Transverse colon (tissue), 4 donors: ENCODE results near the gene MAMDC2. TPM values are rescaled to one million over a fixed set of nuclear protein-coding genes. Genes with fewer than 3 reads are reported as not detected.
"Not testable (repeated sequence)": the region's sequence is repeated elsewhere in the genome, so short reads cannot be mapped to it uniquely, and the experiment has no call there.

ENCODE experiments used
- DNase-seq: peaks from one replicate; pipeline ENCODE4 v3.0.0-alpha.2; 2019
- H3K27ac ChIP-seq, 4 donors: fragments of 200-600 bp; sonication (generic); 2 replicates each; pipeline ENCODE4 v1.5.1; 2016 to 2018; ENCODE audit warnings: inconsistent platforms in 4 of 4
- H3K27me3 ChIP-seq: fragments of 200-600 bp; sonication (generic); 2 replicates; pipeline ENCODE4 v1.5.1; 2017; ENCODE audit warnings: inconsistent platforms
- H3K36me3 ChIP-seq, 4 donors: fragments of 200-600 bp; sonication (generic); 2 replicates each; pipeline ENCODE4 v1.5.1; 2017 to 2019; ENCODE audit warnings: inconsistent platforms in 4 of 4
- H3K4me1 ChIP-seq, 4 donors: fragments of 200-600 bp; sonication (generic); 2 replicates each; pipeline ENCODE4 v1.5.1; 2017 to 2020; ENCODE audit warnings: inconsistent platforms in 4 of 4
- H3K4me3 ChIP-seq, 4 donors: fragments of 200-600 bp; sonication (generic); 1 replicate in 1 of 4; 2 replicates in 3 of 4; pipeline versions ENCODE4 v1.5.1 to v1.6.1; 2017 to 2019; ENCODE audit warnings: inconsistent platforms in 4 of 4
- H3K9me3 ChIP-seq, 2 donors: fragments of 200-600 bp; sonication (generic); 2 replicates each; pipeline ENCODE4 v1.5.1; 2017 to 2019; ENCODE audit warnings: inconsistent platforms in 2 of 2
- EP300 ChIP-seq: sonication (generic); formaldehyde crosslinking; IDR thresholded peaks from one replicate; pipeline ENCODE4 v1.6.1; 2017; ENCODE audit warnings: antibody characterized with exemption, low read depth
- POLR2A ChIP-seq: fragments of 450-650 bp; IDR thresholded peaks from one replicate; pipeline ENCODE4 v1.6.1; 2016; ENCODE audit warnings: antibody characterized with exemption, mild to moderate bottlenecking, moderate library complexity
- POLR2AphosphoS5 ChIP-seq, 3 donors: sonication (generic); formaldehyde crosslinking; IDR thresholded peaks; one replicate each; pipeline ENCODE4 v1.6.1; 2016; ENCODE audit warnings: antibody characterized with exemption in 3 of 3
- WGBS, 2 donors: methylation state at CpG; one replicate each; pipeline ENCODE4 v1.1.5; 2018; ENCODE audit warnings: low coverage in 1 of 2; 5-methylcytosine and 5-hydroxymethylcytosine counted together
- in situ Hi-C, 4 donors: fragments of 200-750 bp; cut with MboI; loops; one replicate each; pipeline versions ENCODE4 v1.15.0 to v1.15.1; 2017; ENCODE audit warnings: low sequenced_read_pairs in 3 of 4, low pct_ligation_motif_present in 1 of 4, low pct_unique_long_range_greater_than_20kb in 1 of 4
- intact Hi-C: fragments of 100-400 bp; cut with DNase I; formaldehyde crosslinking; loops from one replicate; pipeline ENCODE4 v1.15.1; 2023; ENCODE audit warnings: low total_unique reads
- total RNA-seq, 4 donors: library from RNA; depleted of rRNA; stranded (reverse); fragments of >200 nt; gene quantifications; one replicate each; pipeline ENCODE4 v1.1.0, GENCODE V29; 2016
- TF ChIP-seq, protein P1 (sequence below), 5 experiments: fragments of 200-600 bp in 3 of 5; fragments of 450-650 bp in 2 of 5; sonication (generic) in 3 of 5; IDR thresholded peaks; 1 replicate in 2 of 5; 2 replicates in 3 of 5; pipeline ENCODE4 v1.5.1; 2016 to 2017; ENCODE audit warnings: antibody characterized with exemption in 5 of 5, inconsistent platforms in 3 of 5, mild to moderate bottlenecking in 2 of 5, moderate library complexity in 1 of 5

Gene MAMDC2
- total RNA-seq, 4 donors from 2014 or later, result 7.4 to 40.5 (median 28.9) TPM

DNA sequence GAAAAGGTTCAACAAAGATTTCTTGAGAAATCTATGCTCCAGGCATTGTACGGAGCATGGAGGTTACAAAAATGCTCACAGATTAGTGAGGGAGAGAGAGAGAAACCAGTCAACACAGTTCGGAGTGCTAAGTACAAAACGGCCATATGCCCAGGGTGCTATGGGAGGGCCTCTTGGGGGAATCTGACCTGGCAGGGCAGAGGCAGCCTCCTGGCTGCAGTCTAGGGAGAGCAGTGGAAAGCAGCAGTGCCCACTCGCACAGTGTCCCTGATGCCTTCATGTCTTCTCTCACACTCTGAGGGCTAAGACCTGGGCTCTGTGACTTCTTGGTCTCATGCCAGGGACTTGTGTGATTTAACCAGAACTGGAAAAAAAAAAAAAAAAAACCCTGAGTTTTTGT is 185.4 kb downstream of the MAMDC2 start:
- Histone ChIP-seq H3K4me1 (peaks cover 0 to 7% (median 0%) of the 10 kb centered on the region in 4 donors), H3K27me3 (no peaks in the 10 kb centered on the region), H3K9me3 (no peaks in the 10 kb centered on the region), H3K4me3 (no peak overlapping the region), H3K27ac (no peak overlapping the region), H3K36me3 (no peaks in the 10 kb centered on the region)
- in situ Hi-C loops, result loop anchor here in 1 of 4 donors (25.0 kb wide), 1 partner anchor 267 kb away; no protein-coding TSS in a partner anchor
- no peak for DNase-seq
- WGBS, 2 donors, result 65 to 74% methylated on average over 3 to 4 of the region's 4 CpGs
- intact Hi-C loops, result no loop called here
- no peak for TF ChIP-seq POLR2AphosphoS5 (IDR thresholded peaks at IDR 0.05)
- TF ChIP-seq, protein P1, sequence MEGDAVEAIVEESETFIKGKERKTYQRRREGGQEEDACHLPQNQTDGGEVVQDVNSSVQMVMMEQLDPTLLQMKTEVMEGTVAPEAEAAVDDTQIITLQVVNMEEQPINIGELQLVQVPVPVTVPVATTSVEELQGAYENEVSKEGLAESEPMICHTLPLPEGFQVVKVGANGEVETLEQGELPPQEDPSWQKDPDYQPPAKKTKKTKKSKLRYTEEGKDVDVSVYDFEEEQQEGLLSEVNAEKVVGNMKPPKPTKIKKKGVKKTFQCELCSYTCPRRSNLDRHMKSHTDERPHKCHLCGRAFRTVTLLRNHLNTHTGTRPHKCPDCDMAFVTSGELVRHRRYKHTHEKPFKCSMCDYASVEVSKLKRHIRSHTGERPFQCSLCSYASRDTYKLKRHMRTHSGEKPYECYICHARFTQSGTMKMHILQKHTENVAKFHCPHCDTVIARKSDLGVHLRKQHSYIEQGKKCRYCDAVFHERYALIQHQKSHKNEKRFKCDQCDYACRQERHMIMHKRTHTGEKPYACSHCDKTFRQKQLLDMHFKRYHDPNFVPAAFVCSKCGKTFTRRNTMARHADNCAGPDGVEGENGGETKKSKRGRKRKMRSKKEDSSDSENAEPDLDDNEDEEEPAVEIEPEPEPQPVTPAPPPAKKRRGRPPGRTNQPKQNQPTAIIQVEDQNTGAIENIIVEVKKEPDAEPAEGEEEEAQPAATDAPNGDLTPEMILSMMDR (IDR thresholded peaks at IDR 0.05), result no peak

DNA sequence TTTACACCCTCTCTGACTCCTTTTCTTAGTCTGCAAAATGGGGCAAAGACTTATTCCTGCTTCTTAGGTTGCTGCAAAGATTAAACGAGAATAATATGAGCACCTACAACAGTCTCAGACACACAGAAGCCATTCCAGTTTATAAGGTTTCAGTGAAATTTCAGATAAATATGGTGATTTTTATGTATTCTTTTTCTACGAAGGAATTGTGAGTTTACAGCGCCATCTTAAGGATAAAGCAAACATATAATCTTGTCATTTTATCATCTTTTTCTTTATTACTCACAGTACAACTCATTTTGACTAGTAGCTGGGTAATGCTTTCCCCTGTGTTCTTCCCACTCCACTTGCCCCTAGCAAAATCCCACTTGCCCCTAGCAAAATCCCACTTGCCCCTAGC is 185.9 kb downstream of the MAMDC2 start:
- H3K9me3 ChIP-seq, result no peaks in the 10 kb centered on the region
- no peak for TF ChIP-seq POLR2AphosphoS5 (IDR thresholded peaks at IDR 0.05)
- TF ChIP-seq, protein P1 (IDR thresholded peaks at IDR 0.05), result peak in 3 of 5 experiments; percentile 9 to 16 (median 10)
- no peak for DNase-seq
- no peaks in the 10 kb centered on the region for H3K36me3 ChIP-seq
- no peak overlapping the region for H3K4me3 ChIP-seq
- peaks cover 0 to 7% (median 0%) of the 10 kb centered on the region in 4 donors for H3K4me1 ChIP-seq
- 63 to 64% methylated on average over 3 of the region's 3 CpGs for WGBS, 2 donors
- in situ Hi-C loops (loop anchor here in 1 of 4 donors (25.0 kb wide), 1 partner anchor 267 kb away; no protein-coding TSS in a partner anchor), intact Hi-C loops (no loop called here)
- H3K27ac ChIP-seq, result no peak overlapping the region
- H3K27me3 ChIP-seq, result no peaks in the 10 kb centered on the region

DNA sequence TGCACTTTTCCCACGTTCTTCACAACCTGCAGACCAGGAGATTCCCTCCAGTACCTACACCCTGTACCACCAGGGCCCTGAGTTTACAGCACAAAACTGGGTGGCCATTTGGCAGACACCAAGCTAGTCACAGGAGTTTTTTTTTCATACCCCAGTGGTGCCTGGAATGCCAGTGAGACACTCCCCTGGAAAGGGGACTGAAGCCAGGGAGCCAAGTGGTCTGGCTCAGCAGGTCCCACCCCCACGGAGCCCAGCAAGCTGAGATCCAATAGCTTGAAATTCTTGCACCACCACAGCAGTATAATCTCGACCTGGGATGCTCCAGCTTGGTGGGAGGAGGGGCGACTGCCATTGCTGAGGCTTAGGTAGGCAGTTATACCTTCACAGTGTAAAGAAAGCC is 188.8 kb downstream of the MAMDC2 start:
- WGBS, 2 donors, result 40 to 58% methylated on average over 1 to 4 of the region's 4 CpGs
- H3K27ac ChIP-seq, result no peak overlapping the region
- intact Hi-C loops, result no loop called here
- no peaks in the 10 kb centered on the region for H3K27me3 ChIP-seq
- H3K4me3 ChIP-seq, result no peak overlapping the region
- no peaks in the 10 kb centered on the region for H3K9me3 ChIP-seq
- in situ Hi-C loops, result loop anchor here in 1 of 4 donors (25.0 kb wide), 1 partner anchor 270 kb away; no protein-coding TSS in a partner anchor
- H3K4me1 ChIP-seq, result peaks cover 0 to 7% (median 0%) of the 10 kb centered on the region in 4 donors
- no peaks in the 10 kb centered on the region for H3K36me3 ChIP-seq
- TF ChIP-seq, protein P1 (IDR thresholded peaks at IDR 0.05), result no peak
- no peak for TF ChIP-seq EP300
- TF ChIP-seq POLR2A, result no peak
- TF ChIP-seq POLR2AphosphoS5 (IDR thresholded peaks at IDR 0.05), result no peak
- no peak for DNase-seq

DNA sequence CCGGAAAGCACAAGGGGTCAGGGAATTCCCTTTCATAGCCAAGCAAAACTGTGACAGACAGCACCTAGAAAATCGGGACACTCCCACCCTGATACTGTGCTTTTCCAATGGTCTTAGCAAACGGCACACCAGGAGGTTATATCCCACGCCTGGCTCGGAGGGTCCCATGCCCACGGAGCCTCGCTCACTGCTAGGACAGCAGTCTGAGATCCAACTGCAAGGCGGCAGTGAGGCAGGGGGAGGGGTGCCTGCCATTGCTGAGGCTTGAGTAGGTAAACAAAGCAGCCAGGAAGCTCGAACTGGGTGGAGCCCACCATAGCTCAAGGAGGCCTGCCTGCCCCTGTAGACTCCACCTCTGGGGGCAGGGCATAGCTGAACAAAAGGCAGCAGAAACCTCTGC is 190.6 kb downstream of the MAMDC2 start:
- H3K27me3 ChIP-seq, DNase-seq, intact Hi-C loops, H3K4me3 ChIP-seq, H3K4me1 ChIP-seq, H3K36me3 ChIP-seq, H3K27ac ChIP-seq, H3K9me3 ChIP-seq: not testable (repeated sequence)
- in situ Hi-C loops, result loop anchor here in 1 of 4 donors (25.0 kb wide), 1 partner anchor 272 kb away; no protein-coding TSS in a partner anchor
- 78% methylated on average over 9 of the region's 9 CpGs; no CpG with 5 or more reads in 1 of the 2 donors for WGBS, 2 donors

DNA sequence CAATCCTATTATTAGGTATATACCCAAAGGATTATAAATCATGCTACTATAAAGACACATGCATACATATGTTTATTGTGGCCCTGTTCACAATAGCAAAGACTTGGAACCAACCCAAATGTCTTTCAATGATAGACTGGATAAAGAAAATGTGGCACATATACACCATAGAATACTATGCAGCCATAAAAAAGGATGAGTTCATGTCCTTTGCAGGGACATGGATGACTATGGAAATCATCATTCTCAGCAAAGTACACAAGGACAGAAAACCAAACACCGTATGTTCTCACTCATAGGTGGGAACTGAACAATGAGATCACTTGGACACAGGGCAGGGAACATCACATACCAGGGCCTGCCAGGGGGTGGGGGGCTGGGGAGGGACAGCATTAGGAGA is 202.3 kb downstream of the MAMDC2 start:
- H3K36me3 ChIP-seq, H3K27ac ChIP-seq, H3K4me1 ChIP-seq, H3K4me3 ChIP-seq, H3K27me3 ChIP-seq, intact Hi-C loops, H3K9me3 ChIP-seq, DNase-seq: not testable (repeated sequence)
- 100% methylated on average over 1 of the region's 1 CpG; no CpG with 5 or more reads in 1 of the 2 donors for WGBS, 2 donors
- in situ Hi-C loops, result loop anchor here in 1 of 4 donors (25.0 kb wide), 1 partner anchor 284 kb away; no protein-coding TSS in a partner anchor
